Activated CD4-positive, alpha-beta T cell treated with anti-CD3 and anti-CD28 coated beads for 36 hours (primary cell): ENCODE data around the gene DNAH8. TPM values are rescaled to one million over a fixed set of nuclear protein-coding genes. Genes with fewer than 3 reads are reported as not detected.

Experiments used
- ATAC-seq: fragments of 200-7000 bp; cut with Tn5 transposase; one replicate; pipeline ENCODE4 v1.10.0; 2021; ENCODE audit warnings: mild to moderate bottlenecking, moderate library complexity
- CTCF ChIA-PET: fragments of 350-600 bp; sonication (Branson Sonifier 250); formaldehyde crosslinking; loops from one replicate; lab custom pipeline; 2021; ENCODE audit warnings: antibody characterized with exemption; lab: Charles Lee
- POLR2A ChIA-PET: fragments of 350-600 bp; sonication (Branson Sonifier 250); formaldehyde crosslinking; loops from one replicate; lab custom pipeline; 2021; ENCODE audit warnings: antibody characterized with exemption, inconsistent platforms; lab: Charles Lee
- DNase-seq: peaks from one replicate; pipeline ENCODE4 v3.0.0-alpha.2; 2020
- H3K27ac Mint-ChIP-seq: one replicate; pipeline ENCODE4 v1.8.0; 2021; ENCODE audit warnings: mixed read lengths
- H3K27me3 Mint-ChIP-seq: one replicate; pipeline ENCODE4 v1.8.0; 2021; ENCODE audit warnings: mixed read lengths
- H3K36me3 Mint-ChIP-seq: one replicate; pipeline ENCODE4 v1.8.0; 2021; ENCODE audit warnings: low read depth, mixed read lengths
- H3K4me1 Mint-ChIP-seq: one replicate; pipeline ENCODE4 v1.8.0; 2021; ENCODE audit warnings: mixed read lengths
- H3K4me3 Mint-ChIP-seq: one replicate; pipeline ENCODE4 v1.8.0; 2021; ENCODE audit warnings: mild to moderate bottlenecking, moderate library complexity, mixed read lengths
- H3K9me3 Mint-ChIP-seq: one replicate; pipeline ENCODE4 v1.8.0; 2021; ENCODE audit warnings: low read depth, mixed read lengths
- intact Hi-C, 2 experiments: fragments of 100-400 bp; cut with DNase I in 1 of 2; cut with micrococcal nuclease in 1 of 2; formaldehyde crosslinking; loops; one replicate each; pipeline versions ENCODE4 v1.14.2 to v1.15.1; 2022 to 2024; cut with DNase I, micrococcal nuclease
- total RNA-seq, 2 experiments: library from RNA; stranded (reverse); gene quantifications; one replicate each; pipeline ENCODE4 v1.2.3, GENCODE V29; 2021

The DNAH8 gene
- total RNA-seq, 2 experiments from 2014 or later, result 0.02 TPM; not detected in 1

DNA sequence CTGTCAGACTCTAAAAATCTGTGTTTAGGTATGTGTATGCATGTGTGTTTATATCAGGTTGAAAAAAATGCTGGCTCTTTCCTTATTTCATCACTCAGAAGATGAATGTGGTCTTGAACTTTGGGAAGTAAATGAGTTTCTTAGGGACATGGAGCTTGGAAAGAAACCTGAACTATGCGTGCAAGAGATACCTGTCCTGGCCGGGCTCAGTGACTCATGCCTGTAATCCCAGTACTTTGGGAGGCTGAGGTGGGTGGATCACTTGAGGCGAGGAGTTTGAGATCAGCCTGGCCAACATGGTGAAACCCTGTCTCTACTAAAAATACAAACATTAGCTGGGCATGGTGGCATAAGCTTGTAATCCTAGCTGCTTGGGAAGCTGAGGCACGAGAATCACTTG lies 329.1 kb downstream of the DNAH8 start:
- POLR2A ChIA-PET, result no interaction called here
- ATAC-seq (no peak), DNase-seq (no peak)
- Mint-ChIP-seq H3K27ac (no peak overlapping the region), H3K4me3 (no peak overlapping the region), H3K9me3 (no peaks in the 10 kb centered on the region), H3K4me1 (peaks cover 11% of the 10 kb centered on the region), H3K27me3 (peaks cover 34% of the 10 kb centered on the region), H3K36me3 (no peaks in the 10 kb centered on the region)
- CTCF ChIA-PET, result interaction anchor here (1.2 kb wide), 1 partner anchor 71 kb away, joined by 3 read pairs; no protein-coding TSS in a partner anchor
- intact Hi-C loops, result no loop called here

- no peak for ATAC-seq
- intact Hi-C loops, result no loop called here
- Mint-ChIP-seq H3K36me3 (no peaks in the 10 kb centered on the region), H3K4me1 (peaks cover 29% of the 10 kb centered on the region), H3K27ac (no peak overlapping the region), H3K9me3 (no peaks in the 10 kb centered on the region), H3K27me3 (peaks cover 34% of the 10 kb centered on the region), H3K4me3 (no peak overlapping the region)
- ChIA-PET POLR2A (no interaction called here), CTCF (interaction anchor here (1.2 to 1.3 kb wide), 2 partner anchors 41 to 51 kb away, joined by 3 read pairs; no protein-coding TSS in a partner anchor)
- DNase-seq, result no peak
Observed at GRCh38 chr6:39047434-39048327, 332.6 kb downstream of the DNAH8 start.

GRCh38 chr6:39048481-39049399 lies 333.6 kb downstream of the DNAH8 start, which contains the start of gene GLP1R:
GLP1R (plus strand) TSS chr6:39048781; CDS start chr6:39048841, 60 bp downstream.
- Mint-ChIP-seq H3K4me3 (peak within 1 kb of the TSS; percentile 59), H3K27me3 (peaks cover 37% of the 10 kb centered on the region), H3K4me1 (peaks cover 29% of the 10 kb centered on the region), H3K36me3 (no peaks in the 10 kb centered on the region), H3K27ac (no peak within 1 kb of the TSS), H3K9me3 (no peaks in the 10 kb centered on the region)
- intact Hi-C loops, result no loop called here
- ChIA-PET CTCF (interaction anchor here (1.2 to 1.6 kb wide), 3 partner anchors 14 to 52 kb away, joined by 3 to 5 read pairs (median 3); no protein-coding TSS in a partner anchor), POLR2A (no interaction called here)
- ATAC-seq, result no peak
- peak; percentile 36 for DNase-seq

GRCh38 chr6:39049575-39050283 lies 334.6 kb downstream of the DNAH8 start:
- Mint-ChIP-seq H3K27ac (no peak overlapping the region), H3K4me3 (peak overlapping the region; percentile 59), H3K4me1 (peaks cover 29% of the 10 kb centered on the region), H3K27me3 (peaks cover 37% of the 10 kb centered on the region), H3K36me3 (no peaks in the 10 kb centered on the region), H3K9me3 (no peaks in the 10 kb centered on the region)
- intact Hi-C loops, result loop anchor here in 1 of 2 experiments (5.0 kb wide), 1 partner anchor 63 kb away; no protein-coding TSS in a partner anchor
- no peak for DNase-seq
- POLR2A ChIA-PET, result no interaction called here
- CTCF ChIA-PET, result interaction anchor here (0.9 to 1.6 kb wide), 3 partner anchors 13 to 20 kb away, joined by 3 to 6 read pairs (median 5); no protein-coding TSS in a partner anchor
- no peak for ATAC-seq

DNA sequence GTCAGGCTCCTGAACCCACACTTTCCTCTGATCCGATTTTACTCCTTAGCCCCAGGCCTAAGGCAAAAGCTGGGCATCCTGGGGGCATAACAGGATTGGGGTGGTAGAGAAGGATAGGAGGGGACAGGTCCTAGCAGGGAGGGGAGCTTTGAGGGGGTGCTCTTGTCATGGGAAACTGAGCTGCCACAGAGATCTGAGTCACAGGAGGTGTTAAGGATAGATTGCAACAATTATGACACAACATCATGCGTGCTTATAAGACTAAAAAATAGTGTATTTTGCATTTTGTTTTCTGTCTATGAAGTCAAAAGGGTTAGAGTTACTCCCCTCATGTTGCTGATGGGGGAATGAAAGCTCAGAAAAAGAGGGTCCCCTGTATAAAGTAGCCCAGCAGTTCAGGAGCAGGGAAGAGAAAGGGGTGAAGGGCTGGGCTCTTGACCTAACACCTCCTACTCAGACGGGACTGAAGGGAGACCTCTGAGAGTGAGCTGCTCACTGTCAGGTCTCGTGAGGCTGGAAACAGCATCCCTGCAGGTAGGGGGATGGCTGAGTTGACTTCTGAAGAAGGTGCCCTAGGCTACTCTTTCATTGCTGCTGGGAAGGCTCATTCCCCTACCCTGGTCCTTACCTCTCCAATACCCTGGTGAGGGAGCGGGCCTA lies 335.5 kb downstream of the DNAH8 start:
- Mint-ChIP-seq H3K4me1 (peaks cover 29% of the 10 kb centered on the region), H3K36me3 (no peaks in the 10 kb centered on the region), H3K27me3 (peaks cover 37% of the 10 kb centered on the region), H3K9me3 (no peaks in the 10 kb centered on the region), H3K4me3 (no peak overlapping the region), H3K27ac (no peak overlapping the region)
- ChIA-PET CTCF (interaction anchor here (0.6 to 1.6 kb wide), 4 partner anchors 14 to 24 kb away, joined by 3 to 6 read pairs (median 4); no protein-coding TSS in a partner anchor), POLR2A (interaction anchor here (0.6 kb wide), 1 partner anchor 347 kb away, joined by 4 read pairs; no protein-coding TSS in a partner anchor)
- intact Hi-C loops, result loop anchor here in 1 of 2 experiments (5.0 kb wide), 1 partner anchor 62 kb away; no protein-coding TSS in a partner anchor
- peak; percentile 87 for ATAC-seq
- peak; percentile 44 for DNase-seq

DNA sequence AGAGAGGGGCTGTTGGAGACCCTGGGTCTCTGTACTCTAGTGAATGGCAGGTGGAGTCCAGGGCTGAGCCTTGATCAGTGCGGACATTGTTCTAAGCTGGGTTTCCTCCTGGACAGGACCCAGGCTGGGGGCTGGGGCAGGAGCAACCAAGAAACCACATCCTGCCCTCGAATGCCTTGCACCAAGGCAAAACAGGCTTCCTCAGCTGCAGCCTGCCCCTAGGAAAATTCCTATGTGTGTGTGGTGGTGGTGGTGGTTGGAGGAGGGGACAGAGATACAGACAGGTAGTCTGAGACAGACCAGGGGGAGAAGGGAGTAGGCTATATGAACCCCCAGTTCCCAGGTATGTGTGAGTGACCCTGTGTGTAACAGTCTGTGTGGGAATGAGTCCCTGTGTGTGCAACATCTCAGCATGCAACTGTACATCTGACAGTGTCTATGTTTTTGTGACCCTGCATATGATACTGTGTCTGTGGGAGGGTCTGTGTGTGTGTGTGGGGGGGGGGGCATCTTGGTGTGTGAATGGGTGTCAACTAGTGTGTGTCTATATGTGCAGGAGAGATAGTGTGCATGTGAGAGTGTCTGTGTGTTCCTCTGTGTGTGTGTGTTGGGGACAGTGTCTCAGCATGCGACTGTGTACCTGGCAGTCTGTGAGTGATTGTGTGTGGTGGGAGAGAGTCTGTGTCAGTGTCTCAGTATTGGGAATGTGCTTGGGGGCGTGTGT lies 336.4 kb downstream of the DNAH8 start:
- Mint-ChIP-seq H3K4me3 (no peak overlapping the region), H3K4me1 (peaks cover 29% of the 10 kb centered on the region), H3K27ac (no peak overlapping the region), H3K36me3 (no peaks in the 10 kb centered on the region), H3K27me3 (peaks cover 37% of the 10 kb centered on the region), H3K9me3 (no peaks in the 10 kb centered on the region)
- ATAC-seq, result no peak
- no peak for DNase-seq
- ChIA-PET POLR2A (interaction anchor here (0.5 to 0.6 kb wide), 2 partner anchors 108 to 348 kb away, joined by 4 read pairs; no protein-coding TSS in a partner anchor), CTCF (no interaction called here)
- intact Hi-C loops, result loop anchor here in 1 of 2 experiments (5.0 kb wide), 1 partner anchor 61 kb away; no protein-coding TSS in a partner anchor

DNA sequence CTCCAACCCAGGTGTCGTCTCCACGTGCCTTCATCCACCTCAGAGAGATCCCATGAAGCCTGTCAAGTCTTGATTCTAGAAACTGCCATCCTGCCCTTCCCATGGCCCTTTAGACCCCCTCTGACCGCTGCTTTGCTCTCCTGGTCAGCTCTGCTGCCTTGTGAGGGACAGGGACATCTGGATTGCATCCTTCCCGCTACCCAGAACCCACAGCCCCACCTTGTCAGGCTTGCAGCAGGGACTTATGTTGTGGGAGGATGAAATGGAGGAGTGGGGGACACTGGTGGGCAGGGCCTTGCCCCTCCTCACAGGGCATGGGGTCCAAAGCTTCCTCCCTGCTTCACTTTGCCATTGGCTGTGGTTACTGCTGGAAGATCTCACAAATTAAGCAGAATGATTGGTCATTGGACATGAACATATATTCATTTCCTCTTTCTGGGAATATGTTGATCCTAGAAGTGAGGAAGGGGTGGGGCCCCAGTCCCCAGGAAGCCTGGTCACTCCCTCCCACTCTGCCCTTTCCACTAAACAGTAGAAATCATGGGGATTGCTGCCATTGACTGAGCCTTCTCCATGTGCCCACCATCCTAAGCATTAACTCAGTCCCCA lies 338.0 kb downstream of the DNAH8 start:
- Mint-ChIP-seq H3K9me3 (no peaks in the 10 kb centered on the region), H3K4me3 (no peak overlapping the region), H3K27ac (no peak overlapping the region), H3K4me1 (peaks cover 25% of the 10 kb centered on the region), H3K27me3 (peaks cover 24% of the 10 kb centered on the region), H3K36me3 (no peaks in the 10 kb centered on the region)
- intact Hi-C loops, result loop anchor here in 1 of 2 experiments (5.0 kb wide), 1 partner anchor 59 kb away; no protein-coding TSS in a partner anchor
- DNase-seq (no peak), ATAC-seq (no peak)
- ChIA-PET CTCF (no interaction called here), POLR2A (no interaction called here)

DNA sequence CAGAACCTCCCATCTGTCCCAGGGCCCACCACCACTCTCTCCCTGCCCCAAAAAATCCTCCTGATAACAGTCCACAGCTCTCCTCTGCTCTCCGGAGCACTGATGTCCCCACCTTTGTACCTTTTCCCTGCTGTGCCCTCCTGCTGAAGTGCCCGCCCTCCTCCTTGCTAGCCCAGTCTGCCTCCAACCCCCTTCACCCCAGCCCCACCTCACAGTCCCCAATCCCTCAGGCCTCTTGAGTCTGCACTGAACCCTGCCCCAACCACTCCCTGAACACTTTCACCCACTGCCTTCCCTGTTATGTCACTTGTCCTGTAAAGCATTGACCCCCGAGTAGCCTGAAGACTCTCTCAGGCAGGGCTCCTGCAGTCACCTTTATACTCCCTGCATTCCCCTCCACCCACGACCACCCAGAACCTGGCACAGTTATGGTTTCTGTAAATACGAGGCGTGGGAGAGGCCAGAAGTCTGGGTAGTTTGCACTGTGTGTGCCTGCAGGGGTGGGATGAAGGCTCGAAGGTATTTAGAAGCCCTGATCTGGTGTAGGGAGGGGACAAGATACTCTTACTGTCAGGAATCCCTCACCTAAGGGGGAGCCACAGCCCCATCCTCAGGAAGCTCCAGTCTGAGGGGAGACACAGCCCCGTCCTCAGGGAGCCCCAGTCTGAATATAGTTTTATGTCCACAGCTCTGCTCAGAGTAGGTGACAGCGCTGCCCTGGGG lies 338.9 kb downstream of the DNAH8 start:
- Mint-ChIP-seq H3K27ac (no peak overlapping the region), H3K9me3 (no peaks in the 10 kb centered on the region), H3K4me1 (peaks cover 25% of the 10 kb centered on the region), H3K36me3 (no peaks in the 10 kb centered on the region), H3K4me3 (no peak overlapping the region), H3K27me3 (peaks cover 22% of the 10 kb centered on the region)
- intact Hi-C loops, result loop anchor here in 1 of 2 experiments (5.0 kb wide), 1 partner anchor 58 kb away; no protein-coding TSS in a partner anchor
- ChIA-PET CTCF (no interaction called here), POLR2A (no interaction called here)
- no peak for DNase-seq
- no peak for ATAC-seq
